HFFc6 (cell line): ENCODE data around the gene PTPRN2. TPM values are rescaled to one million over a fixed set of nuclear protein-coding genes. Genes with fewer than 3 reads are reported as not detected.

Experiments
- DNase-seq: peaks from one replicate; pipeline ENCODE4 v3.0.0-alpha.2; 2018
- H3K27ac Mint-ChIP-seq: 2 replicates; pipeline ENCODE4 v1.8.0; 2020; ENCODE audit warnings: mild to moderate bottlenecking, mixed read lengths
- H3K27me3 Mint-ChIP-seq: 2 replicates; pipeline ENCODE4 v1.8.0; 2021; ENCODE audit warnings: mild to moderate bottlenecking, moderate library complexity, mixed read lengths; ENCODE audit not compliant: insufficient read depth
- H3K36me3 Mint-ChIP-seq: 2 replicates; pipeline ENCODE4 v1.8.0; 2021; ENCODE audit warnings: low read depth, mixed read lengths
- H3K4me1 Mint-ChIP-seq: 2 replicates; pipeline ENCODE4 v1.8.0; 2020; ENCODE audit warnings: low read depth, mixed read lengths
- H3K4me3 Mint-ChIP-seq: 2 replicates; pipeline ENCODE4 v1.8.0; 2020; ENCODE audit warnings: mild to moderate bottlenecking, moderate library complexity, mixed read lengths
- H3K9me3 Mint-ChIP-seq: 2 replicates; pipeline ENCODE4 v1.8.0; 2020; ENCODE audit warnings: mild to moderate bottlenecking, mixed read lengths
- total RNA-seq, 6 experiments: library from RNA; stranded (reverse); fragmentation: NEBNext Ultra II Directional; extraction: Animal tissue kit (Norgen Biotek cat#: 25700); gene quantifications; 2 replicates in 1 of 6; 3 replicates in 5 of 6; pipeline ENCODE4 v1.2.3, GENCODE V29; 2021
- TF ChIP-seq, protein P1 (sequence below): fragments of 200-600 bp; sonication (generic); IDR thresholded peaks from 2 replicates; pipeline ENCODE4 v1.5.0; 2021; ENCODE audit warnings: antibody characterized with exemption, mild to moderate bottlenecking

PTPRN2 gene
- total RNA-seq, 6 experiments from 2014 or later, result 0.05 to 0.27 (median 0.23) TPM

DNA sequence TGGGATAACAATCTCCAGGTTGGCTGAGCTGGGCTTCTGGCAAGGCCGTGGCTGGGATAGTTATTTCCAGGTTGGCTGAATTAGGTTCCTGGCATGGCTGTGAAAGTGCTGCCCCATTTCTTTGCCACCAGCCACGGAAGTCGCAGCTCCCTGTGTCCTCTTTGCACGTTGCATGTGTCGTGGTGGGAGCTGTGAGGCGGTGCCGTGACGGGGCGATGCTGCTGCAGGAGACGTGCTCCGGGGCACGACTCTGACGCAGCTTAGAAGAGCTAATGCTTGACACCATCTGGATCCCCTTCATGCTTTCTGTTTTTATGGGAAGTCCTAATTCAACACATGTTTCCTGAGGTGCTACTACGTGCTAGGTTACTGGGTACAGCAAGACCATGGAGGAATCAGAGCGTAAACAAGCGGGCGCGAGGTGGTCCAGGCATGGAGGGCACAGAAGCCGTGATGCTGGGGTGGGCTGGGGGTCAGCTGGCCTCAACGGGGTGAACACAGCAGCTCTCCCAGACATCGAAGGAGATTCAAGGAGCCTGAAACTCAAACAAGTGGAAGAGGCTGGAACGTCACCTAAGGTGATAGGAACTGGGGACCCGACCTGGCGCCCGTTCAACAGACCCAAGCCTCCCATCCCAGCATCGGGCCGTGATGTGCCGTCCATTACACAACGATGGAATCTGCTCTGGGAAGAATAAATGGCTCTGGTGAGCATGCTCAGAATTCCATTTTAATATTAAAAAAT, 843.7 kb downstream of the PTPRN2 start:
- H3K27me3 Mint-ChIP-seq, result peaks cover 3% of the 10 kb centered on the region; the same call in 1 of the 2 replicates
- H3K4me3 Mint-ChIP-seq, result no peak overlapping the region
- H3K36me3 Mint-ChIP-seq, result no peaks in the 10 kb centered on the region
- no peak overlapping the region for H3K27ac Mint-ChIP-seq
- peaks cover 58% of the 10 kb centered on the region for H3K9me3 Mint-ChIP-seq
- no peak for DNase-seq
- H3K4me1 Mint-ChIP-seq, result no peaks in the 10 kb centered on the region
- TF ChIP-seq, protein P1, sequence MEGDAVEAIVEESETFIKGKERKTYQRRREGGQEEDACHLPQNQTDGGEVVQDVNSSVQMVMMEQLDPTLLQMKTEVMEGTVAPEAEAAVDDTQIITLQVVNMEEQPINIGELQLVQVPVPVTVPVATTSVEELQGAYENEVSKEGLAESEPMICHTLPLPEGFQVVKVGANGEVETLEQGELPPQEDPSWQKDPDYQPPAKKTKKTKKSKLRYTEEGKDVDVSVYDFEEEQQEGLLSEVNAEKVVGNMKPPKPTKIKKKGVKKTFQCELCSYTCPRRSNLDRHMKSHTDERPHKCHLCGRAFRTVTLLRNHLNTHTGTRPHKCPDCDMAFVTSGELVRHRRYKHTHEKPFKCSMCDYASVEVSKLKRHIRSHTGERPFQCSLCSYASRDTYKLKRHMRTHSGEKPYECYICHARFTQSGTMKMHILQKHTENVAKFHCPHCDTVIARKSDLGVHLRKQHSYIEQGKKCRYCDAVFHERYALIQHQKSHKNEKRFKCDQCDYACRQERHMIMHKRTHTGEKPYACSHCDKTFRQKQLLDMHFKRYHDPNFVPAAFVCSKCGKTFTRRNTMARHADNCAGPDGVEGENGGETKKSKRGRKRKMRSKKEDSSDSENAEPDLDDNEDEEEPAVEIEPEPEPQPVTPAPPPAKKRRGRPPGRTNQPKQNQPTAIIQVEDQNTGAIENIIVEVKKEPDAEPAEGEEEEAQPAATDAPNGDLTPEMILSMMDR, result no peak

DNA sequence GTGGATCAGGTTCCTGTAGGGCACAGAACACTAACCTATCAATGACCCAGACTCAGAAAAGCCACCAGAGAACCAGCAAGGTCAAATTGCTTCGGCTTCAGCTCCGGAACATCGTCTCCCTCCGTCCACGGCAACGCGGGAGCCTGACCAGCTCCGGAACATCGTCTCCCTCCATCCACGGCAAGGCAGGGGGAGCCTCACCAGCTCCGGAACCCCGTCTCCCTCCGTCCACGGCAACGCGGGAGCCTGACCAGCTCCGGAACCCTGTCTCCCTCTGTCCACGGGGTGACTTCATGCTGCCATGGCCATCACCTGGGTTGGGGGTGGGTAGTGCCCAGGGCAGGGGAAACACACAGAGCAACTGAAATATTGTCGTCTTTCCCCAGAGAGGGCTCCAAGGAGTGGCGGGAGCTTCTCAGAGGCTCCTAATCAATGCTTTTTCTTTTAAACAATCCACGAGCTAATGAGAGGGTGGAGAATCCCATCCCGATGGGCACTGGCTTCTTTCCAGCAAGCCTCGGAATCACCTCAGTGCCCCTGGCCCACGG, 847.3 kb downstream of the PTPRN2 start:
- H3K9me3 Mint-ChIP-seq, result peaks cover 53% of the 10 kb centered on the region
- no peak overlapping the region for H3K4me3 Mint-ChIP-seq
- H3K27me3 Mint-ChIP-seq, result peaks cover 3% of the 10 kb centered on the region; the same call in 1 of the 2 replicates
- H3K27ac Mint-ChIP-seq, result no peak overlapping the region
- DNase-seq, result no peak
- no peaks in the 10 kb centered on the region for H3K36me3 Mint-ChIP-seq
- no peaks in the 10 kb centered on the region for H3K4me1 Mint-ChIP-seq
- TF ChIP-seq, protein P1, result no peak

DNA sequence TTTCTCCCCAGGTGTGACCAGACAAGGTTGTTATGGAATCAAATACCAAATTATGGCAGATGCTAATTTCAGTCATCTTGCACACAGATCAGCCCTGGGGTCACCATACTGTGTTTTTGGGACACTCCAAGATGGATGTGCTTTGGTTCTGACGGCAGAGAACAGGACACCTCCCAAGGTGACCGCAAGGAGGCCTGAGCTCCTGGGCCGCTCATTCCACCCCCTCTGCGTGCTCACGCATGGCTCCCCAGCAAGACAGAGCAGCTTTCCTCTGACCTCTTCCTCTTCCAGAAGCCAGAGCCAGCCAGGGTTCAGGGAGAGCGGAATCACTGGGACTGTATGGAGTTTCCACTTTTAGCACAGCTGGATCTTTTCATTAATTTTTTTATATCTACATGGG, 848.0 kb downstream of the PTPRN2 start:
- peaks cover 57% of the 10 kb centered on the region for H3K9me3 Mint-ChIP-seq
- H3K27ac Mint-ChIP-seq, result no peak overlapping the region
- DNase-seq, result no peak
- H3K27me3 Mint-ChIP-seq, result peaks cover 3% of the 10 kb centered on the region; the same call in 1 of the 2 replicates
- TF ChIP-seq, protein P1, result no peak
- no peak overlapping the region for H3K4me3 Mint-ChIP-seq
- no peaks in the 10 kb centered on the region for H3K4me1 Mint-ChIP-seq
- no peaks in the 10 kb centered on the region for H3K36me3 Mint-ChIP-seq

DNA sequence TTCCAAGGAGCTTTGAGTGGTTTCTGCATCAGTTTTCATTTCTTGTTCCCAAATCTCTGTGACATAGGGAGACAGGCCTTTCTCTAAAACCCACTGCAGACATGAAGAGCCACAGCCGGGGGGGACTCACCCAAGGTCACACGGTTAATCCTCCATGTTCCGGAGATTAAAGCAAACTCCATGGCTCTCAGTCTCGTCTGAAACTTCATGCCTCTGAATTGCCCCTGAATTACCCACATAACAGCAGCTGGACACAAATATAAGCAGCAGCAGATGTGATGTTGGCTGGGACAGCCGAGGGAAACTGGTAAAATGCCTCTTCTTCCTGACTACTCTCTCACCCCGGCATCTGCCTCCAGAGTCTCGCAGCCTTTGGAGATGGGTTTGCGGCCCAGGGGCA, 848.6 kb downstream of the PTPRN2 start:
- no peak for DNase-seq
- Mint-ChIP-seq H3K9me3 (peaks cover 59% of the 10 kb centered on the region), H3K27ac (no peak overlapping the region), H3K36me3 (peaks cover 6% of the 10 kb centered on the region; the same call in 1 of the 2 replicates), H3K4me3 (no peak overlapping the region), H3K27me3 (peaks cover 3% of the 10 kb centered on the region; the same call in 1 of the 2 replicates), H3K4me1 (no peaks in the 10 kb centered on the region)
- TF ChIP-seq, protein P1, result no peak

DNA sequence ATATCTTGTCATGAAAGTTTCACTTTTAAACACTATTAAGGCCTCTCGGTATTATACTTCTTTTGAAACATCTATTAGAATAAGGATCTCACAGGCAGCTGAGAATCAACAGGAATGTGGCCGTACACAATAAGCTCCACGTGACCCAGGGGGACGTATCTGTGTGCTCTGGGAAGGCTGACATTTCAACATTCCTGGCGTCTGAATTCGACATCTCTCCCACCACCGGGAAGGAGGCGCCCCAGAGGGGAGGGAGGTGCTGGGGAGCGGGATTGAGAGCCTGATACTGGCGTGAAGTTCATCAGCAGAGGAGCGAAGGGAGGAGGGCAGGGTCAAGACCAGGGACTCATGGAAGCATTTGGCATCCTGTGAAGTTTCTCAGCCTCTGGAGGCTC, 849.6 kb downstream of the PTPRN2 start:
- peaks cover 55% of the 10 kb centered on the region for H3K9me3 Mint-ChIP-seq
- H3K36me3 Mint-ChIP-seq, result peaks cover 6% of the 10 kb centered on the region; the same call in 1 of the 2 replicates
- no peak for DNase-seq
- no peak overlapping the region for H3K4me3 Mint-ChIP-seq
- peaks cover 3% of the 10 kb centered on the region; the same call in 1 of the 2 replicates for H3K27me3 Mint-ChIP-seq
- H3K4me1 Mint-ChIP-seq, result no peaks in the 10 kb centered on the region
- TF ChIP-seq, protein P1, result no peak
- no peak overlapping the region for H3K27ac Mint-ChIP-seq
